GM20000 (cell line): Measurements from ENCODE around the gene TPST1.

Source experiments
- DNase-seq: peaks from one replicate; pipeline ENCODE4 v3.0.0; 2012; ENCODE audit warnings: low spot score
- CTCF ChIP-seq: IDR thresholded peaks from 2 replicates; pipeline ENCODE4 v1.5.1; 2012; ENCODE audit warnings: mild to moderate bottlenecking, control low read depth; ENCODE audit errors: extremely low read depth, missing control alignments

TPST1 gene

DNA sequence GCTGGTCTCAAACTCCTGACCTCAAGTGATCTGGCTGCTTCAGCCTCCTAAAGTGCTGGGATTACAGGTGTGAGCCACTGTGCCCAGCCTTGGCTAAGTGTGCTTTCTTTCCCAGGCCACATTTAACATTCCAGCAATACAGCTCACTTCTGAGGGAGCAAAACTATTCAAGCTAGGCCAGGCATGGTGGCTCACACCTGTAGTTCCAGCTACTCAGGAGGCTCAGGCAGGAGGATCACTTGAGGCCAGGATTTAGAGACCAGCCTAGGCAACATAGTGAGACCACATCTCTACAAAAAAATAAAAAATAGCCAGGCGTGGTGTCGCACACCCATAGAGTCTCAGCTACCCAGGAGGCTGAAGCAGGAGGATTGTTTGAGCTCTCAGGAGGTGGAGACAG is 23.3 kb upstream of the TPST1 start:
- DNase-seq, result no peak
- no peak for TF ChIP-seq CTCF

GRCh38 chr7:66182920-66183319 is 22.2 kb upstream of the TPST1 start:
- no peak for DNase-seq

DNA sequence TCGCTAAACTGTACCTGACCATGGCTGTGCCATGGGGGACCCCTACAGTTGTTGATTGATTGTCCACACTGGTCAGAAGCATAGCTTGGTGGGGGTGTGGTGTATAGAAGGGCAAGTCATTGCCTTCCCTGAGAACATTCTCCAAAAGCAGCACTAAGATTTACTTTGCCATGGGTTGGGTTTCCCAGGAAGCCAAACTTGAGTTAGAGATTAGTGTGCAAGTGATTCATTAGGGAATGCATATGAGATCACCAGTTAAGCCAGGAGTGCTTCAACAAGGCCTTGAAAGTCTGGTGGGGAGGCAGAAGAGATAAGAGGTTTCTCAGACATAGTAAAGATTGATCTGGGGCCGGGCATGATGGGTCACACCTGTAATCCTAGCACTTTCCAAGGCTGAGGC is 21.4 kb upstream of the TPST1 start:
- TF ChIP-seq CTCF, result no peak
- DNase-seq, result no peak

More at GRCh38 chr7:66182920-66183319, 22.2 kb upstream of the TPST1 start:
- TF ChIP-seq CTCF, result no peak

- DNase-seq, result no peak
- TF ChIP-seq CTCF, result no peak
These were observed 19.4 kb upstream of the TPST1 start for GRCh38 chr7:66185680-66186187.

GRCh38 chr7:66186991-66187390 is 18.1 kb upstream of the TPST1 start:
- DNase-seq, result no peak
- TF ChIP-seq CTCF, result no peak

DNA sequence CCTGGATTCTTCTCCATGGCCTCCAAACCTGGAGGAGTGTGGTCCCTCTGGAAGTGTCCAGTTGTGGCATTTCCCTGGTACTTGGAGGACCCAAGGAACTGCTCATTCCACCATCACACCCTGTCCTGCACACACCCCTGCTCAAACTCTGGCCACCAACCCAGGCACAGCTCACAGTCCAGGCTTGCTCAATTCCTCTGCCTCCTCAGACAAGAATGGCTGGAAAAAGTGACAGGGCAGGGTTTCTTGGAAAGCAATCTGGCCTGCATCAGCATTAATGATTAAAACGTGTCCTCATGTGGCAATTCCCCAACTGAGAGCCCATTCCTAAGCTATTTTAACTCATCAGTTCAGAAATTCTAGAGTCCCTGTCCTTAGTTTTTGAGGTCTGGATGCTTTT is 17.2 kb upstream of the TPST1 start:
- no peak for DNase-seq
- TF ChIP-seq CTCF, result no peak

DNA sequence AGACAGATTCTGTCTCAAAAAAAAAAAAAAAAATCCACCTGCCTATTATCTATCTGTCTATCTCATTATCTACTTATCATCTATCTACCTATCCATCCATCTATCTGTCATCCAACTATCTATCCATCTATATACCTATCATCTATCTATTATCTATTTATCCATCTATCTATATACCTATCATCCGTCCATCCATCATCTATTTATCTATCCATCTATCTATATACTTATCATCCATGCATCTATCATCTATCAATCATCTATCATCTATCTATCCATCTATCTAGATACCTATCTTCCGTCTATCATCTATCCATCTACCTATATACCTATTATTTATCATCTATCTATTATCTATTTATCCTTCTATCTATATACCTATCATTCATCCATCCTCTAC is 16.5 kb upstream of the TPST1 start:
- no peak for TF ChIP-seq CTCF

More for the DNA sequence above, 16.5 kb upstream of the TPST1 start:
- DNase-seq, result no peak
